K562 (cell line): ENCODE data around the gene SIGLEC11. TPM values are rescaled to one million over a fixed set of nuclear protein-coding genes. Genes with fewer than 3 reads are reported as not detected.

ENCODE experiments used
- ATAC-seq: fragments of 200-7000 bp; cut with Tn5 transposase; 3 replicates; pipeline ENCODE4 v1.9.1; 2020; ENCODE audit warnings: moderate library complexity
- BruUV-seq: library from RNA; stranded (reverse); fragments of 400-500 nt; replicated peaks from 2 replicates; lab custom pipeline; 2021; lab: Mats Ljungman, UMichigan
- CTCF ChIA-PET: fragments of 300-600 bp; formaldehyde crosslinking; extraction: SDS; loops from one replicate; lab custom pipeline; 2021; ENCODE audit warnings: low intra/inter-chr PET ratio; lab: Yijun Ruan, JAX
- POLR2A ChIA-PET: fragments of 300-600, 350-650 bp; sonication (Branson Sonifier 250); formaldehyde crosslinking; extraction: SDS; loops from one replicate; lab custom pipeline; 2021; ENCODE audit warnings: antibody characterized with exemption, inconsistent platforms; lab: Yijun Ruan, JAX
- DNase-seq, 4 experiments: peaks; one replicate each; pipeline versions ENCODE4 v3.0.0 to v3.0.0-alpha.2; 2011 to 2018; ENCODE audit warnings: low spot score in 3 of 4, mixed read lengths in 3 of 4; ENCODE audit errors: extremely low read depth in 1 of 4
- FAIRE-seq: peaks from 2 replicates; lab custom pipeline; 2011; peaks lifted over from hg19 to GRCh38; lab: Jason Lieb, UNC
- H2AFZ ChIP-seq: 2 replicates; pipeline ENCODE4 v1.6.0; 2011; ENCODE audit warnings: low read depth, low read length, control low read depth, inconsistent platforms
- H3K27ac ChIP-seq: fragments of 200-600 bp; 3 replicates; pipeline ENCODE4 v1.8.0; 2011; ENCODE audit warnings: low read depth, mild to moderate bottlenecking, control low read depth, inconsistent platforms, low read length, moderate library complexity, mixed read lengths; ENCODE audit errors: extremely low read depth
- H3K27me3 ChIP-seq, 2 experiments: fragments of 300-600 bp in 1 of 2; 2 replicates in 1 of 2; 3 replicates in 1 of 2; pipeline versions ENCODE4 v1.6.0 to v1.8.0; 2011; ENCODE audit warnings: inconsistent platforms in 2 of 2, low read length in 2 of 2, mild to moderate bottlenecking in 1 of 2, mixed read lengths in 1 of 2, moderate library complexity in 1 of 2; ENCODE audit not compliant: control insufficient read depth in 2 of 2, insufficient read depth in 2 of 2
- H3K36me3 ChIP-seq: fragments of 300-600 bp; 3 replicates; pipeline ENCODE4 v1.8.0; 2011; ENCODE audit warnings: mild to moderate bottlenecking, low read length, inconsistent platforms; ENCODE audit not compliant: control insufficient read depth, insufficient read depth
- H3K4me1 ChIP-seq, 2 experiments: fragments of 200-600 bp in 1 of 2; replicated peaks in 1 of 2; 2 replicates in 1 of 2; 3 replicates in 1 of 2; pipeline versions ENCODE4 v1.5.1 to v1.8.0; 2011; ENCODE audit warnings: inconsistent platforms in 2 of 2, low read length in 2 of 2, mild to moderate bottlenecking in 1 of 2, mixed read lengths in 1 of 2, moderate library complexity in 1 of 2; ENCODE audit not compliant: control insufficient read depth in 2 of 2, insufficient read depth in 2 of 2
- H3K4me2 ChIP-seq: 2 replicates; pipeline ENCODE4 v1.6.1; 2011; ENCODE audit warnings: low read length, control low read depth, inconsistent platforms, mixed read lengths; ENCODE audit not compliant: insufficient read depth
- H3K4me3 ChIP-seq: fragments of 200-600 bp; sonication (generic), shearing (Covaris generic); 2 replicates; pipeline ENCODE4 v1.5.1; 2016; ENCODE audit warnings: control low read depth, inconsistent platforms
- H3K79me2 ChIP-seq: fragments of 200-600 bp; 3 replicates; pipeline ENCODE4 v1.8.0; 2011; ENCODE audit warnings: low read length, inconsistent platforms; ENCODE audit not compliant: control insufficient read depth, insufficient read depth
- H3K9ac ChIP-seq, 2 experiments: 2 replicates each; pipeline versions ENCODE4 v1.6.0 to v1.6.1; 2011; ENCODE audit warnings: low read depth in 2 of 2, low read length in 2 of 2, control low read depth in 1 of 2, inconsistent platforms in 1 of 2, mild to moderate bottlenecking in 1 of 2, mixed read lengths in 1 of 2; ENCODE audit not compliant: insufficient read depth in 1 of 2
- H3K9me1 ChIP-seq: one replicate; pipeline ENCODE4 v1.6.0; 2011; ENCODE audit warnings: inconsistent platforms, mild to moderate bottlenecking, low read length, moderate library complexity; ENCODE audit not compliant: control insufficient read depth, insufficient read depth
- H3K9me3 ChIP-seq: replicated peaks from 2 replicates; pipeline ENCODE4 v1.5.1; 2011; ENCODE audit warnings: low read depth, low read length, inconsistent platforms; ENCODE audit not compliant: control insufficient read depth, insufficient read depth
- H4K20me1 ChIP-seq: replicated peaks from 2 replicates; pipeline ENCODE4 v1.6.1; 2011; ENCODE audit warnings: low read length, inconsistent platforms, mixed read lengths; ENCODE audit not compliant: control insufficient read depth, insufficient read depth
- CTCF ChIP-seq, 3 experiments: IDR thresholded peaks in 2 of 3; conservative IDR thresholded peaks in 1 of 3; 2 replicates each; pipeline ENCODE4 v1.5.1; 2011 to 2012; ENCODE audit warnings: low read length in 3 of 3, mild to moderate bottlenecking in 3 of 3, control low read depth in 2 of 3, improper control_type of control experiment in 1 of 3, inconsistent platforms in 1 of 3, low read depth in 1 of 3, mixed read lengths in 1 of 3, moderate library complexity in 1 of 3; ENCODE audit not compliant: insufficient read depth in 2 of 3
- ELK3 ChIP-seq: fragments of 450-650 bp; formaldehyde crosslinking; IDR thresholded peaks from 2 replicates; pipeline ENCODE4 v1.4.0; 2020; ENCODE audit warnings: mild to moderate bottlenecking
- ETV1 ChIP-seq: fragments of 450-650 bp; conservative IDR thresholded peaks from 2 replicates; pipeline ENCODE4 v1.6.1; 2016; ENCODE audit warnings: missing genetic modification characterization, control low read depth, low read depth, missing compliant biosample characterization
- RNF2 ChIP-seq: sonication (generic); IDR thresholded peaks from 2 replicates; pipeline ENCODE4 v1.6.1; 2016
- SMARCC2 ChIP-seq: fragments of 450-650 bp; IDR thresholded peaks from 2 replicates; pipeline ENCODE4 v1.6.1; 2017; ENCODE audit warnings: antibody characterized with exemption, moderate library complexity, mild to moderate bottlenecking, low read depth
- SREBF1 ChIP-seq: fragments of 150-350 bp; IDR thresholded peaks from 2 replicates; pipeline ENCODE4 v1.6.1; 2014; ENCODE audit warnings: antibody characterized with exemption, low read depth, low read length, borderline replicate concordance
- XRCC5 ChIP-seq: fragments of 200-400 bp; formaldehyde crosslinking; IDR thresholded peaks from 2 replicates; pipeline ENCODE4 v1.6.1; 2017; ENCODE audit warnings: low read depth, mild to moderate bottlenecking, low read length
- ZNF316 ChIP-seq: fragments of 450-650 bp; IDR thresholded peaks from 2 replicates; pipeline ENCODE4 v1.6.1; 2016
- WGBS: fragments of 100-300 bp; shearing (Covaris generic); methylation state at CpG from one replicate; pipeline ENCODE4 v1.1.6; 2016; ENCODE audit warnings: low coverage, mixed read lengths; ENCODE audit not compliant: insufficient coverage; ENCODE audit errors: missing lambda C conversion rate; 5-methylcytosine and 5-hydroxymethylcytosine counted together
- in situ Hi-C: fragments of 300-500 bp; cut with MboI; formaldehyde crosslinking; loops from 4 replicates; pipeline ENCODE4 v1.15.0; 2018; ENCODE audit warnings: inconsistent platforms, mixed read lengths
- intact Hi-C: fragments of 100-400 bp; cut with micrococcal nuclease; formaldehyde crosslinking; loops from 2 replicates; pipeline ENCODE4 v1.14.2; 2022
- polyA plus RNA-seq, 8 experiments: library from polyadenylated mRNA; depleted of rRNA in 4 of 8; stranded (reverse) in 5 of 8; unstranded in 3 of 8; fragments of >200 nt; fragmentation: Nextera tagmentation in 2 of 8; fragmentation: Illumina TruSeq in 1 of 8; extraction: Ambion mirVana in 2 of 8; extraction: Trizol in 1 of 8; gene quantifications; 2 replicates each; pipeline versions ENCODE4 v1.2.1 to v1.2.3, GENCODE V29; 2011 to 2014; ENCODE audit warnings: inconsistent platforms in 1 of 8, missing spikeins in 1 of 8
- total RNA-seq, 7 experiments: library from RNA; depleted of rRNA in 6 of 7; stranded (reverse); fragments of >200 nt in 6 of 7; fragmentation: Illumina TruSeq in 2 of 7; extraction: Trizol in 2 of 7; gene quantifications; 2 replicates each; pipeline versions ENCODE4 v1.2.1 to v1.2.3, GENCODE V29; 2011 to 2021; ENCODE audit warnings: low replicate concordance in 1 of 7
- TF ChIP-seq, protein P1 (sequence below): sonication (generic); formaldehyde crosslinking; IDR thresholded peaks from 2 replicates; pipeline ENCODE4 v1.8.1; 2023; ENCODE audit warnings: mild to moderate bottlenecking, missing genetic modification reagents

The SIGLEC11 gene
- total and polyA plus RNA-seq, 9 of the 15 experiments (the other 6 are each of a cell fraction or from before 2014, with no cell fraction given) = not detected

DNA sequence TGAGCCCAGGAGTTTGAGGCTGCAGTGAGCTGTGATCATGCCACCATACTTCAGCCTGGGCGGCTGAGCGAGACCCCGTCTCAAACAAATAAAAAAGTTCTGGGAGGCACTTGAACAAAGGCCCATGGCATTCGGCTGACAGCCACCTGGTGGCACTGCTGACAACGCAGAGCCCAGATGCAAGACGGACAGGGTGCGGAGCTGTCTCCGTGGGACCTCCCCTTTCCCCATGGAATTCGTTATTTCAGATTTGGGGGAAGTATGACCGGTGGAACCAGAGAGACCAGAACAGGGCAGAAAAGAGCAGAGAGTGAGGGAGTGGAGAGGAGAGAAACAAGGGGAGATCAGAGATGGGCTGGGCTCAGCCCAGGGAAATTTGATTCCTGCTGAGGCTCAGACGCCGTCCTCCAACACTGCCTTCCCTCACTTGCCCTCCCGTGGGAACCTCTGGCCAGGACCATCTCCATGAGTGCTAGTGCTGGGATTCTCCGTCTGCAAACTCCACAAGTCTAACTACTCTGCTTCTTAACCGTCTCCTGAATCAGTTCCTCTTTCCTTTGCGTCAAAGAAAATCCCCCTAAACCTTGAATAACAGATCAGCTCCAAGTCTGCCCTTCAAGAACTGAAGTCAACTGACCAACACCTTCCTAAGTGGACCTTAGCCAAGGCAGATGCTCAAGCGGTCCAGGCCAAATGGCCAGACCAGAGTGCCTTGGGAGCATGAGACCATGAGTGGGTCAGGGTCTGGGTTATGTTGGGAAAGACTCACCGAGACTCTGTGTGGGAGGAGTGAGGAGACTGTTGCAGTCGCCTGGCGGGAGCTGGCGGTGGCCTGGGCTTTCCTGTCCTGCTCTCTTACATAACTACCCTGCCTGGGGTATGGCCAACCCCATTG lies 43.9 kb downstream of the SIGLEC11 start:
- DNase-seq (no peak), ATAC-seq (no peak), FAIRE-seq (no peak)
- no TSS peak for BruUV-seq
- intact Hi-C loops (no loop called here), in situ Hi-C loops (no loop called here)
- no peak overlapping the region for H3K4me3 ChIP-seq
- no peak for TF ChIP-seq XRCC5
- TF ChIP-seq ZNF316 = no peak
- TF ChIP-seq SREBF1 = no peak
- TF ChIP-seq CTCF (IDR thresholded peaks at IDR 0.05 in 2 of 3, conservative IDR thresholded peaks at IDR 0.05 in 1 of 3; ENCODE audit: insufficient read depth in 2 of 3, low read depth in 1 of 3, low read length in 3 of 3) = peak in 2 of 3 experiments; percentile 18 to 26; a peak in 2 of 6 replicates
- TF ChIP-seq, protein P1, sequence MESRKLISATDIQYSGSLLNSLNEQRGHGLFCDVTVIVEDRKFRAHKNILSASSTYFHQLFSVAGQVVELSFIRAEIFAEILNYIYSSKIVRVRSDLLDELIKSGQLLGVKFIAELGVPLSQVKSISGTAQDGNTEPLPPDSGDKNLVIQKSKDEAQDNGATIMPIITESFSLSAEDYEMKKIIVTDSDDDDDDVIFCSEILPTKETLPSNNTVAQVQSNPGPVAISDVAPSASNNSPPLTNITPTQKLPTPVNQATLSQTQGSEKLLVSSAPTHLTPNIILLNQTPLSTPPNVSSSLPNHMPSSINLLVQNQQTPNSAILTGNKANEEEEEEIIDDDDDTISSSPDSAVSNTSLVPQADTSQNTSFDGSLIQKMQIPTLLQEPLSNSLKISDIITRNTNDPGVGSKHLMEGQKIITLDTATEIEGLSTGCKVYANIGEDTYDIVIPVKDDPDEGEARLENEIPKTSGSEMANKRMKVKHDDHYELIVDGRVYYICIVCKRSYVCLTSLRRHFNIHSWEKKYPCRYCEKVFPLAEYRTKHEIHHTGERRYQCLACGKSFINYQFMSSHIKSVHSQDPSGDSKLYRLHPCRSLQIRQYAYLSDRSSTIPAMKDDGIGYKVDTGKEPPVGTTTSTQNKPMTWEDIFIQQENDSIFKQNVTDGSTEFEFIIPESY (CRISPR knock-in tag) = peak; percentile 77
- TF ChIP-seq ELK3 (CRISPR knock-in tag) = no peak
- no peak for TF ChIP-seq ETV1 (tag)
- TF ChIP-seq SMARCC2 = no peak
- no peak for TF ChIP-seq RNF2
- POLR2A ChIA-PET = interaction anchor here (0.9 to 13.2 kb wide), 5 partner anchors 12 to 48 kb away, joined by 3 to 105 read pairs (median 3); partner anchors contain the start of genes ATF5 and NUP62
- CTCF ChIA-PET = no interaction called here
- H3K9me3 ChIP-seq = no peaks in the 10 kb centered on the region
- peaks cover 58% of the 10 kb centered on the region for H4K20me1 ChIP-seq
- H3K36me3 ChIP-seq = peaks cover 90% of the 10 kb centered on the region; the same call in 2 of the 3 replicates
- peak overlapping the region in 1 of 2 experiments; percentile 43; a peak in 1 of 4 replicates for H3K9ac ChIP-seq
- H3K27me3 ChIP-seq = no peaks in the 10 kb centered on the region
- no peaks in the 10 kb centered on the region for H3K9me1 ChIP-seq
- H3K27ac ChIP-seq = no peak overlapping the region
- H3K79me2 ChIP-seq = peaks cover 87% of the 10 kb centered on the region
- peaks cover 0 to 22% of the 10 kb centered on the region in 2 experiments; a peak in 2 of 5 replicates for H3K4me1 ChIP-seq
- no peak overlapping the region for H2AFZ ChIP-seq
- WGBS = 88% methylated on average over 21 of the region's 21 CpGs
- H3K4me2 ChIP-seq = no peak overlapping the region
